ENCODE measurements around the gene ETS1.

- TF ChIP-seq POLR2A (IDR thresholded peaks at IDR 0.05) = peak; percentile 61 to 98
- TF ChIP-seq, protein P1, sequence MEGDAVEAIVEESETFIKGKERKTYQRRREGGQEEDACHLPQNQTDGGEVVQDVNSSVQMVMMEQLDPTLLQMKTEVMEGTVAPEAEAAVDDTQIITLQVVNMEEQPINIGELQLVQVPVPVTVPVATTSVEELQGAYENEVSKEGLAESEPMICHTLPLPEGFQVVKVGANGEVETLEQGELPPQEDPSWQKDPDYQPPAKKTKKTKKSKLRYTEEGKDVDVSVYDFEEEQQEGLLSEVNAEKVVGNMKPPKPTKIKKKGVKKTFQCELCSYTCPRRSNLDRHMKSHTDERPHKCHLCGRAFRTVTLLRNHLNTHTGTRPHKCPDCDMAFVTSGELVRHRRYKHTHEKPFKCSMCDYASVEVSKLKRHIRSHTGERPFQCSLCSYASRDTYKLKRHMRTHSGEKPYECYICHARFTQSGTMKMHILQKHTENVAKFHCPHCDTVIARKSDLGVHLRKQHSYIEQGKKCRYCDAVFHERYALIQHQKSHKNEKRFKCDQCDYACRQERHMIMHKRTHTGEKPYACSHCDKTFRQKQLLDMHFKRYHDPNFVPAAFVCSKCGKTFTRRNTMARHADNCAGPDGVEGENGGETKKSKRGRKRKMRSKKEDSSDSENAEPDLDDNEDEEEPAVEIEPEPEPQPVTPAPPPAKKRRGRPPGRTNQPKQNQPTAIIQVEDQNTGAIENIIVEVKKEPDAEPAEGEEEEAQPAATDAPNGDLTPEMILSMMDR (IDR thresholded peaks at IDR 0.05) = peak in 1 of 6 experiments; percentile 10
These were observed 65.1 kb downstream of the ETS1 start for GRCh38 chr11:128522055-128522942.

Measured in adrenal gland (tissue), 5 donors.